Measurements from ENCODE around the gene RNF148. TPM values are rescaled to one million over a fixed set of nuclear protein-coding genes. Genes with fewer than 3 reads are reported as not detected.

RNF148 gene
- total RNA-seq, 6 donors from 2014 or later = 1.2 to 12.6 (median 7.6) TPM

DNA sequence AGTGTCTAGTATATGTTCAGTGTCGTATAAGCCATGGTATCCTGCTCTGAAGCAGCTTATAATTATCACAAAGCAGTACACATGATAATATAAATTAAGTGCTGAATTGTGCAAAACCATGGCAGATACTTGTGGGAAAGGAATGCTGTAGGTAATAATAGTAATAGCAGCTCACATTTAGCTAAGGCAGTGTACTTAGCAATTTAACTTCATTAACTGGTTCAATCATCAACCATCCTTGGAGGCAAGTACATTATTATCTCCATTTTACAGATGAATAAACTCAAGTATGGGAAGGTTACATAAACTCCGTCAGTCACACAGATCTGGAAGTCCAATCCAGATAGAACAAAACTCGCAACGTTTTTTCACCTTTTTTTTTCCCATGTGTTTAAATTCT is 21.6 kb upstream of the RNF148 start:
- 80 to 85% methylated on average over 4 of the region's 4 CpGs for WGBS, 2 donors

DNA sequence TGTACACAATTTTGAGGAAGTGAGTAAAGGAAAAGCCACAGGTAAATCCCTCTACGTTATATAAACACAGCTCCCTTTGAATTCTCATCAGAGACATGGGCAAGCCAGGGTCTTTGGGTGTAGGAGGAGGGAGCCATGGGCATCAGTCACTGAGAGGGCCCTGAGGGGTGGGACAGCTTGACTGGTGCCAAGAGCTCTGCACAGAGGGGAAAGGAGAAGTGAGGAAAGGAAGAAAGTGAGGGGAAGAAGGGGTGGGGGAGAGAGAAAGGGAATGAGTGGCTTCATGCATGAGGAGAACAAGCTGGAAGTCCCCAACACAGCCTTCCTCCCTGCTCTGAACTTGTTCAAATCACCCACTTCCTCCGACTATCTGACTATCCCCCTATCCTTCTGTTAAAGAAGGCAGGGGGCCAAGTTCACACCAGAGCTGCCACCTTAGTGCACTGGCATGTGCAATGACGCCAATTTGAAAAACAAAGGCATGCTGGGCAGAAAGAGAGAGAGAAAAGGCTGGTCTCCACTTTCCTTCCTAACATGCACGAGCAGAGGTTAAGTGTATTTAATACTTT is 16.4 kb upstream of the RNF148 start:
- no peaks in the 10 kb centered on the region for H3K27me3 ChIP-seq
- no peak for TF ChIP-seq POLR2A (IDR thresholded peaks at IDR 0.05)
- TF ChIP-seq, protein P1, sequence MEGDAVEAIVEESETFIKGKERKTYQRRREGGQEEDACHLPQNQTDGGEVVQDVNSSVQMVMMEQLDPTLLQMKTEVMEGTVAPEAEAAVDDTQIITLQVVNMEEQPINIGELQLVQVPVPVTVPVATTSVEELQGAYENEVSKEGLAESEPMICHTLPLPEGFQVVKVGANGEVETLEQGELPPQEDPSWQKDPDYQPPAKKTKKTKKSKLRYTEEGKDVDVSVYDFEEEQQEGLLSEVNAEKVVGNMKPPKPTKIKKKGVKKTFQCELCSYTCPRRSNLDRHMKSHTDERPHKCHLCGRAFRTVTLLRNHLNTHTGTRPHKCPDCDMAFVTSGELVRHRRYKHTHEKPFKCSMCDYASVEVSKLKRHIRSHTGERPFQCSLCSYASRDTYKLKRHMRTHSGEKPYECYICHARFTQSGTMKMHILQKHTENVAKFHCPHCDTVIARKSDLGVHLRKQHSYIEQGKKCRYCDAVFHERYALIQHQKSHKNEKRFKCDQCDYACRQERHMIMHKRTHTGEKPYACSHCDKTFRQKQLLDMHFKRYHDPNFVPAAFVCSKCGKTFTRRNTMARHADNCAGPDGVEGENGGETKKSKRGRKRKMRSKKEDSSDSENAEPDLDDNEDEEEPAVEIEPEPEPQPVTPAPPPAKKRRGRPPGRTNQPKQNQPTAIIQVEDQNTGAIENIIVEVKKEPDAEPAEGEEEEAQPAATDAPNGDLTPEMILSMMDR (IDR thresholded peaks at IDR 0.05) = no peak
- no peak for TF ChIP-seq EP300 (IDR thresholded peaks at IDR 0.05)
- no peak for TF ChIP-seq POLR2AphosphoS5 (IDR thresholded peaks at IDR 0.05)
- no peak overlapping the region for H3K4me3 ChIP-seq
- H3K27ac ChIP-seq = no peak overlapping the region
- no peaks in the 10 kb centered on the region for H3K9me3 ChIP-seq
- ATAC-seq (ENCODE audit: low FRiP score in 2 of 2) (no peak), DNase-seq (no peak)
- WGBS, 2 donors = 79 to 81% methylated on average over 4 of the region's 4 CpGs
- no peaks in the 10 kb centered on the region for H3K36me3 ChIP-seq
- no peaks in the 10 kb centered on the region for H3K4me1 ChIP-seq

More for the DNA sequence above, 21.6 kb upstream of the RNF148 start:
- H3K9me3 ChIP-seq = no peaks in the 10 kb centered on the region
- H3K27ac ChIP-seq = no peak overlapping the region
- peaks cover 0 to 5% (median 0%) of the 10 kb centered on the region in 4 donors for H3K4me1 ChIP-seq
- ATAC-seq (ENCODE audit: low FRiP score in 2 of 2) (no peak), DNase-seq (no peak)
- no peaks in the 10 kb centered on the region for H3K36me3 ChIP-seq
- TF ChIP-seq, protein P1 (IDR thresholded peaks at IDR 0.05) = no peak
- TF ChIP-seq POLR2A (IDR thresholded peaks at IDR 0.05) (no peak), POLR2AphosphoS5 (IDR thresholded peaks at IDR 0.05) (no peak), EP300 (IDR thresholded peaks at IDR 0.05) (no peak)
- H3K27me3 ChIP-seq = no peaks in the 10 kb centered on the region
- no peak overlapping the region for H3K4me3 ChIP-seq

DNA sequence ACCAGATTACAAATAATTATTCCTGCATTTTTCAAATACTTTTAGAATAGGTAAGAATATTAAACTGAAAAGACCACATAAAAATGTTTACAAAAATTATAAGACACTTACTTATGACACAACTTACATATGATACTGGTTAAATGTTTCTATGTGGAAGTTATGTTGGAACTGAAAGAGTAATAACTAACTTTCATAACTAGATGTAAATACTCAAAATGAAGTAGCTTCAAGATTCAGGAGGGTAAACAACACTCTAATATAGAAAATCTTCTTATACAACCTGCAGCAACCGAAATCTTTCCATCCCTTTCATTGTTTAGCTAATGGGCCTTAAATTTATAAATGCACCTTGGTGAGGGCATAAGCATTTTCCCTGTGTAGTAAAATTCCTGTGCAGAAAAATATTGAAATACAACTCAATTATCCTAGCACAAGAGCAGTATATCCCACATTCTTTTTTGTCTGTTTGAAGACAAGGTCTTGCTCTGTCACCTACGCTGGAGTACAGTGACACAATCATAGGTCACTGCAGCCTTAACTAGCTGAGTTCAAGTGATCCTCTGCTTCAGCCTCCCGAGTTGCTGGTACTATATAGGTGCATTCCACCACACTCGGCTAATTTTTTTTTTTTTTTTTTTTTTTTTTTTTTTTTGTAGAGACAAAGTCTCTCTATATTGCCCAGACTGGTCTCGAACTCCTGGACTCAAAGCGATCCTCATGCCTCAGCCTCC is 14.8 kb upstream of the RNF148 start:
- WGBS, 2 donors = 75 to 79% methylated on average over 6 of the region's 6 CpGs
- H3K27ac ChIP-seq = no peak overlapping the region
- H3K27me3 ChIP-seq = no peaks in the 10 kb centered on the region
- DNase-seq (no peak), ATAC-seq (ENCODE audit: low FRiP score in 2 of 2) (no peak)
- no peak for TF ChIP-seq EP300 (IDR thresholded peaks at IDR 0.05)
- TF ChIP-seq, protein P1 (IDR thresholded peaks at IDR 0.05) = no peak
- no peak for TF ChIP-seq POLR2AphosphoS5 (IDR thresholded peaks at IDR 0.05)
- no peak for TF ChIP-seq POLR2A (IDR thresholded peaks at IDR 0.05)
- no peaks in the 10 kb centered on the region for H3K36me3 ChIP-seq
- no peaks in the 10 kb centered on the region for H3K9me3 ChIP-seq
- no peaks in the 10 kb centered on the region for H3K4me1 ChIP-seq
- H3K4me3 ChIP-seq = no peak overlapping the region

DNA sequence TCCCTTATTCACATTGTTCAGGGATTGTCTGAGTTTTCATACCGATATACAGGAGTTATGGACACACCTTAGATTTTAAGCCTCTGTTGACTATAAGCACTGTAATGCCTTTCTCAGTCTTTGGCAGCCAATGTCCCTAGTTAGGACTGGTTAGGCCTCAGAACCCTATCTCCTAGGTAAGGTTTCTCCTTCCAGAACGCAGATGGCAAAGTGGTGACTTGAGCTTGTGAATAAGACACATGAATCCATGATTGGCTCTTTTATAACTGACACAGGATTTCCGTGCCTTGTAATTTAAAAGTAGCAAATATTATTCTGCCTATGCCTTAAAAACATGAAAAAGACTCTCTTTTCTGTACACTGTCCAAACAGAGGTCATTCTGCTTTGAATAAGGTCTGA is 12.5 kb upstream of the RNF148 start:
- WGBS, 2 donors = 75 to 97% methylated on average over 3 of the region's 3 CpGs
- Histone ChIP-seq H3K4me3 (no peak overlapping the region), H3K9me3 (no peaks in the 10 kb centered on the region), H3K4me1 (no peaks in the 10 kb centered on the region), H3K27me3 (no peaks in the 10 kb centered on the region), H3K27ac (no peak overlapping the region), H3K36me3 (no peaks in the 10 kb centered on the region)
- TF ChIP-seq EP300 (IDR thresholded peaks at IDR 0.05) = no peak
- TF ChIP-seq POLR2A (IDR thresholded peaks at IDR 0.05) = no peak
- TF ChIP-seq POLR2AphosphoS5 (IDR thresholded peaks at IDR 0.05) = no peak
- TF ChIP-seq, protein P1 (IDR thresholded peaks at IDR 0.05) = no peak
- DNase-seq (no peak), ATAC-seq (ENCODE audit: low FRiP score in 2 of 2) (no peak)

Data from upper lobe of left lung (tissue), 6 donors.